B cell (primary cell): ENCODE results near the gene PDIA4. TPM values are rescaled to one million over a fixed set of nuclear protein-coding genes. Genes with fewer than 3 reads are reported as not detected.

ENCODE experiments used
- ATAC-seq: fragments of 200-7000 bp; cut with Tn5 transposase; one replicate; pipeline ENCODE4 v1.10.0; 2021; ENCODE audit warnings: low read depth, mild to moderate bottlenecking, moderate number of reproducible peaks, moderate library complexity
- CTCF ChIA-PET: fragments of 350-600 bp; sonication (Branson Sonifier 250); formaldehyde crosslinking; loops from one replicate; lab custom pipeline; 2021; ENCODE audit warnings: antibody characterized with exemption, inconsistent platforms; lab: Charles Lee
- POLR2A ChIA-PET: fragments of 350-600 bp; sonication (Branson Sonifier 250); formaldehyde crosslinking; loops from one replicate; lab custom pipeline; 2021; ENCODE audit warnings: antibody characterized with exemption; lab: Charles Lee
- DNase-seq: peaks from one replicate; pipeline ENCODE4 v3.0.0; 2013
- H2AFZ ChIP-seq: 2 replicates; pipeline ENCODE4 v1.6.1; 2012; ENCODE audit warnings: mild to moderate bottlenecking, low read depth, low read length; ENCODE audit not compliant: insufficient read depth, poor library complexity, severe bottlenecking
- H3K27ac ChIP-seq, 2 donors: 1 replicate in 1 of 2; 2 replicates in 1 of 2; pipeline ENCODE4 v1.5.1; 2012 to 2013; ENCODE audit warnings: low read length in 2 of 2, mild to moderate bottlenecking in 2 of 2, moderate library complexity in 1 of 2
- H3K27me3 ChIP-seq, 4 experiments: fragments of 200-600 bp in 1 of 4; sonication (generic) in 1 of 4; replicated peaks in 1 of 4; 1 replicate in 2 of 4; 2 replicates in 2 of 4; pipeline versions ENCODE4 v1.6.1 to v1.7.0; 2013 to 2016; ENCODE audit warnings: low read length in 3 of 4, mild to moderate bottlenecking in 2 of 4, mixed read lengths in 1 of 4, moderate library complexity in 1 of 4; ENCODE audit not compliant: insufficient read depth in 4 of 4, control insufficient read depth in 3 of 4; ENCODE audit errors: control extremely low read depth in 1 of 4
- H3K36me3 ChIP-seq, 2 experiments: replicated peaks in 1 of 2; 1 replicate in 1 of 2; 2 replicates in 1 of 2; pipeline versions ENCODE4 v1.6.1 to v1.7.1; 2013; ENCODE audit warnings: low read length in 1 of 2; ENCODE audit not compliant: insufficient read depth in 2 of 2, control insufficient read depth in 1 of 2; ENCODE audit errors: control extremely low read depth in 1 of 2, extremely low read depth in 1 of 2
- H3K4me1 ChIP-seq, 2 donors: fragments of 200-600 bp in 1 of 2; sonication (generic) in 1 of 2; 1 replicate in 1 of 2; 2 replicates in 1 of 2; pipeline versions ENCODE4 v1.5.1 to v1.6.1; 2013 to 2017; ENCODE audit warnings: low read length in 2 of 2; ENCODE audit not compliant: control insufficient read depth in 2 of 2, insufficient read depth in 2 of 2
- H3K4me2 ChIP-seq: replicated peaks from 2 replicates; pipeline ENCODE3; 2012; ENCODE audit warnings: mild to moderate bottlenecking, low read depth, low read length; ENCODE audit not compliant: poor library complexity, severe bottlenecking
- H3K4me3 ChIP-seq, 5 experiments: fragments of 200-600 bp in 1 of 5; sonication (generic) in 1 of 5; 1 replicate in 3 of 5; 2 replicates in 2 of 5; pipeline versions ENCODE4 v1.5.1 to v1.7.0; 2011 to 2016; ENCODE audit warnings: low read length in 4 of 5, mild to moderate bottlenecking in 4 of 5, low read depth in 2 of 5, control low read depth in 1 of 5, moderate library complexity in 1 of 5; ENCODE audit not compliant: insufficient read depth in 1 of 5; ENCODE audit errors: control extremely low read depth in 1 of 5, extremely low read depth in 1 of 5
- H3K79me2 ChIP-seq: fragments of 200-600 bp; sonication (generic); one replicate; pipeline ENCODE4 v1.6.0; 2016; ENCODE audit warnings: low read length; ENCODE audit not compliant: control insufficient read depth, insufficient read depth
- H3K9ac ChIP-seq: fragments of 200-600 bp; sonication (generic); 2 replicates; pipeline ENCODE4 v1.6.1; 2017; ENCODE audit warnings: mild to moderate bottlenecking, low read length, moderate library complexity
- H3K9me3 ChIP-seq, 3 donors: one replicate each; pipeline versions ENCODE4 v1.6.1 to v1.7.1; 2013; ENCODE audit warnings: low read length in 2 of 3; ENCODE audit not compliant: control insufficient read depth in 2 of 3, insufficient read depth in 1 of 3; ENCODE audit errors: control extremely low read depth in 1 of 3
- H4K20me1 ChIP-seq: 2 replicates; pipeline ENCODE4 v1.6.0; 2012; ENCODE audit warnings: mild to moderate bottlenecking, low read length; ENCODE audit not compliant: insufficient read depth, control insufficient read depth, poor library complexity, severe bottlenecking
- H3K27ac Mint-ChIP-seq: one replicate; pipeline ENCODE4 v1.8.0; 2021; ENCODE audit warnings: mixed read lengths
- H3K27me3 Mint-ChIP-seq: one replicate; pipeline ENCODE4 v1.8.0; 2021; ENCODE audit warnings: mixed read lengths
- H3K4me1 Mint-ChIP-seq: one replicate; pipeline ENCODE4 v1.8.0; 2021; ENCODE audit warnings: mixed read lengths
- H3K4me3 Mint-ChIP-seq: one replicate; pipeline ENCODE4 v1.8.0; 2021; ENCODE audit warnings: mixed read lengths
- H3K9me3 Mint-ChIP-seq: one replicate; pipeline ENCODE4 v1.8.0; 2022; ENCODE audit warnings: mixed read lengths; ENCODE audit not compliant: insufficient read depth
- EZH2 ChIP-seq: IDR thresholded peaks from 2 replicates; pipeline ENCODE4 v1.6.1; 2012; ENCODE audit warnings: borderline replicate concordance, low read depth, mild to moderate bottlenecking, moderate library complexity, low read length; ENCODE audit not compliant: insufficient read depth, poor library complexity, severe bottlenecking
- WGBS: methylation state at CpG from one replicate; pipeline ENCODE4 v1.1.5; 2013; ENCODE audit warnings: missing lambda C conversion rate; ENCODE audit not compliant: insufficient coverage; 5-methylcytosine and 5-hydroxymethylcytosine counted together
- intact Hi-C: fragments of 100-400 bp; cut with micrococcal nuclease; formaldehyde crosslinking; loops from one replicate; pipeline ENCODE4 v1.10.0; 2022
- polyA plus RNA-seq: library from polyadenylated mRNA; depleted of rRNA; stranded (reverse); fragments of >200 nt; gene quantifications from 2 replicates; pipeline ENCODE4 v1.2.3, GENCODE V29; 2012
- total RNA-seq, 2 donors: library from RNA; stranded (reverse); fragments of 120-200 nt in 1 of 2; gene quantifications; 1 replicate in 1 of 2; 2 replicates in 1 of 2; pipeline versions ENCODE4 v1.2.3 to v1.2.4, GENCODE V29; 2013 to 2022
- TF ChIP-seq, protein P1 (sequence below): fragments of 200-600 bp; IDR thresholded peaks from one replicate; pipeline ENCODE4 v1.8.0; 2022; ENCODE audit warnings: antibody characterized with exemption, mild to moderate bottlenecking

The PDIA4 gene
- total and polyA plus RNA-seq, 2 donors (not counting 1 experiment from before 2014, with no cell fraction given) = 31.6 to 34.7 TPM

DNA sequence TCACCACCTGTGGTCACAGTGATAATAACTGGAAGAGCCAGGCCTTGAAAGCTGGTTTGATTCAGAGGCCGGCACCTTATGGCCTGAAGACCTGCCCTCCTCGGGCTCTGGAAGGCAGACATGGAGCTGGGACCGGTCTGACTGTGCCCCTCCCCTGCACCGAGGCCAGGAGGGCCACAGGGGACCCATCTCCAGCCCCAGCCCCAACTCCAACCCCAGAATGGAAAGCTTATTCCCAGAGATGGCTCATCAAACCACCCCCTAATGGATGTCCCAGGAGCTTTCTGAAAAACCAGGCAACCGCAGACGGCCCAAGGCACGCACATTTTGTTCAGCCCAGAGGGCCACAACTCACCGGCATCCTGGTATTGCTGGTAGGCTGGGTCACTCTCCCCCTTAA, 16.8 kb downstream of the PDIA4 start:
- no peaks in the 10 kb centered on the region for H3K4me1 Mint-ChIP-seq
- H3K9me3 Mint-ChIP-seq = no peaks in the 10 kb centered on the region
- no peak overlapping the region for H3K9ac ChIP-seq
- ChIA-PET CTCF (interaction anchor here (1.1 to 3.4 kb wide), 2 partner anchors 17 to 54 kb away, joined by 3 to 12 read pairs; partner anchors contain the start of gene PDIA4), POLR2A (no interaction called here)
- H3K27ac ChIP-seq = no peak overlapping the region
- H3K4me3 Mint-ChIP-seq = no peak overlapping the region
- no peaks in the 10 kb centered on the region for H3K27me3 Mint-ChIP-seq
- no peak for DNase-seq
- no peaks in the 10 kb centered on the region for H3K4me1 ChIP-seq
- no peak overlapping the region for H2AFZ ChIP-seq
- 97% methylated on average over 8 of the region's 8 CpGs for WGBS
- no peak overlapping the region for H3K4me2 ChIP-seq
- TF ChIP-seq EZH2 = no peak
- TF ChIP-seq, protein P1, sequence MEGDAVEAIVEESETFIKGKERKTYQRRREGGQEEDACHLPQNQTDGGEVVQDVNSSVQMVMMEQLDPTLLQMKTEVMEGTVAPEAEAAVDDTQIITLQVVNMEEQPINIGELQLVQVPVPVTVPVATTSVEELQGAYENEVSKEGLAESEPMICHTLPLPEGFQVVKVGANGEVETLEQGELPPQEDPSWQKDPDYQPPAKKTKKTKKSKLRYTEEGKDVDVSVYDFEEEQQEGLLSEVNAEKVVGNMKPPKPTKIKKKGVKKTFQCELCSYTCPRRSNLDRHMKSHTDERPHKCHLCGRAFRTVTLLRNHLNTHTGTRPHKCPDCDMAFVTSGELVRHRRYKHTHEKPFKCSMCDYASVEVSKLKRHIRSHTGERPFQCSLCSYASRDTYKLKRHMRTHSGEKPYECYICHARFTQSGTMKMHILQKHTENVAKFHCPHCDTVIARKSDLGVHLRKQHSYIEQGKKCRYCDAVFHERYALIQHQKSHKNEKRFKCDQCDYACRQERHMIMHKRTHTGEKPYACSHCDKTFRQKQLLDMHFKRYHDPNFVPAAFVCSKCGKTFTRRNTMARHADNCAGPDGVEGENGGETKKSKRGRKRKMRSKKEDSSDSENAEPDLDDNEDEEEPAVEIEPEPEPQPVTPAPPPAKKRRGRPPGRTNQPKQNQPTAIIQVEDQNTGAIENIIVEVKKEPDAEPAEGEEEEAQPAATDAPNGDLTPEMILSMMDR = no peak
- no peaks in the 10 kb centered on the region for H3K27me3 ChIP-seq
- H3K4me3 ChIP-seq = no peak overlapping the region
- H4K20me1 ChIP-seq = no peaks in the 10 kb centered on the region
- ATAC-seq = no peak
- no peaks in the 10 kb centered on the region for H3K9me3 ChIP-seq
- H3K79me2 ChIP-seq = peaks cover 18% of the 10 kb centered on the region
- intact Hi-C loops = no loop called here
- peaks cover 0 to 84% of the 10 kb centered on the region in 2 experiments for H3K36me3 ChIP-seq
- H3K27ac Mint-ChIP-seq = no peak overlapping the region

GRCh38 chr7:149010451-149010850, 17.9 kb downstream of the PDIA4 start:
- H3K4me2 ChIP-seq = no peak overlapping the region
- Mint-ChIP-seq H3K27ac (no peak overlapping the region), H3K4me3 (no peak overlapping the region), H3K27me3 (no peaks in the 10 kb centered on the region), H3K9me3 (no peaks in the 10 kb centered on the region), H3K4me1 (peaks cover 4% of the 10 kb centered on the region)
- TF ChIP-seq, protein P1 = no peak
- H3K27ac ChIP-seq = no peak overlapping the region
- no peaks in the 10 kb centered on the region for H3K9me3 ChIP-seq
- peaks cover 0 to 7% of the 10 kb centered on the region in 2 donors for H3K4me1 ChIP-seq
- intact Hi-C loops = no loop called here
- ATAC-seq (no peak), DNase-seq (no peak)
- H3K27me3 ChIP-seq = no peaks in the 10 kb centered on the region
- ChIA-PET POLR2A (interaction anchor here (0.6 kb wide), 1 partner anchor 68 kb away, joined by 3 read pairs; no protein-coding TSS in a partner anchor), CTCF (interaction anchor here (0.8 to 3.4 kb wide), 4 partner anchors 8 to 55 kb away, joined by 3 to 12 read pairs (median 4); partner anchors contain the start of gene PDIA4)
- no peaks in the 10 kb centered on the region for H4K20me1 ChIP-seq
- peaks cover 11% of the 10 kb centered on the region for H3K79me2 ChIP-seq
- 100% methylated on average over 4 of the region's 5 CpGs for WGBS
- no peak overlapping the region for H3K9ac ChIP-seq
- H3K4me3 ChIP-seq = no peak overlapping the region
- peaks cover 0 to 83% of the 10 kb centered on the region in 2 experiments for H3K36me3 ChIP-seq
- H2AFZ ChIP-seq = no peak overlapping the region
